Endometrial microvascular endothelial cells (primary cell): ENCODE data around the gene MANEAL. TPM values are rescaled to one million over a fixed set of nuclear protein-coding genes. Genes with fewer than 3 reads are reported as not detected.

Source experiments
- in situ Hi-C: cut with HindIII; loops from 2 replicates; pipeline ENCODE4 v1.10.0; 2017; ENCODE audit warnings: low sequenced_read_pairs, low pct_unique_long_range_greater_than_20kb; ENCODE audit errors: inconsistent ontology term
- total RNA-seq: library from RNA; depleted of rRNA; stranded (reverse); fragments of >200 nt; gene quantifications from one replicate; pipeline ENCODE4 v1.2.3, GENCODE V29; 2015; ENCODE audit errors: inconsistent ontology term

Gene MANEAL
- total RNA-seq, 1 donor from 2014 or later: not detected

DNA sequence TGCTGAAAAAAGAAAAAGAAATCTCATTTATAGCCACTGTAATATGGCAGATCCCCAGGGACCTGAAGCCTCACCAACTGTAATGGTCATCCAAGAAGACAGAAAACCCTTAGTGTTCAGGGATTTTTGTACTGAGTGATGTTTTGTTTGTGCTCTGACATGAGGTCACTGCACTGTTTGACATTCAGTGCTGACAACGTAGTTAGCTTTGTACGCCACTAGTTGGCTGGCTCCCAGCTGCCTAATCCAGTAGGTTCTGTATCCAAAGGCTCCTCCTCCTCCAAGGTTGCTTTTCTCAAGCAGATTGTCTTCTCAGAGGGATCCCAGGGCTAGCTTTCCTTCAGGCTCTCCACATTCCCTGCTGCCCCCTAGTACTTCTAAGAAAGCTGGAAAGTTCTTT lies 23.8 kb downstream of the MANEAL start:
- in situ Hi-C loops: no loop called here

DNA sequence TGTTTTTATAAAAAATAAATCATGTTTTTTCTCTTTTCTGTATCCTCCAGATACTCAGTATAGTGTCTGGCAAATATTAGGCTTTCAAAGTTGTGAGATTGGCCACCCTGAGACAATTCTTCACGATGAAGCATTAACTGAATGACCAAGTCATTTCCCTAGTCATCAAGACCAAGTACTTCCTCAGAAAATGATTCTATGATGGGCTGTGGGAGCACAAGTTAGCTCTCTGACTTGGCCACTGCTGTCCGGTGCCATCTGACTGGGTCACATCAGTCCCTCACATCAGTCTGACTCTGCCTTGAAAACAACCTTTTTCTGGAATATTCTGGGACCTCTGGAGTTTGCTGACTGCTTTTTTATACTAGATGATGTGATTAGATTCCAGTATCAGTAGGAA lies 27.8 kb downstream of the MANEAL start:
- in situ Hi-C loops: no loop called here

DNA sequence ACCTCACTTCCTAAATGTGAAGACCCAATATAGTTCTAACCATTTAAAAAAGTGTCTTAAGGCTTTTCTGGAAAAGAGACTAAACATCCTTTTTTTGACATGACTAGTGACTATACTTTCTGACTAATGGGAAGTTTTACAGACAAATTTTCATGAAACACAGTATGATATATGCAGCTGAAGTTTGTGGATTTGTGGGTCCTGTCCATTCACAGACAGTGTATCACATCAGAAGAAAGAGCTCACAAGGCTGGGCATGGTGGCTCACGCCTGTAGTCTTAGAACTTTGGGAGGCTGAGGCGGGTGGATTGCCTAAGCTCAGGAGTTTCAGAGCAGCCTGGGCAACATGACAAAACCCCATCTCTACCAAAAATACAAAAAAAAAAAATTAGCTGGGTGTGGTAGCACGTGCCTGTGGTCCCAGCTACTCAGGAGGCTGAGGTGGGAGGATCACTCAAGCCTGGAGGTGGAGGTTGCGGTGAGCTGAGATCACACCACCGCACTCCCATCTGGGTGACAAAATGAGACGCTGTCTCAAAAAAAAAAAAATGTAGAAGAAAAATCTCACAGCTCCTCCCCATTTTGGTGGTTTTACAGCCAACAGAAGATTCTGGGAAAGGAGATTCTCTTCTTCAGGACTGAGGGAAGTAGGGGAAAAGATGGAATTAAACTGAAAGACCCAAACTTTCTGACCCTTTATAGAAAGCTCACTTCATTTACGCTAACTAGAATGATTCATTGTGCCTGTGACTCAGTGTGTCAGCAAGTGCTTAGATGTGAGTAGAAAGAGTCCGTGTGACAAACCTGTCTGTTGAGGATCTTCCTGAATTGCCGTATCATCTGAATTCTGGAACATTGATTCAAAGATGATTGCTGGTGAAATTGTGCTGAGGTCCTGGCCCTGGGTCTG lies 29.5 kb downstream of the MANEAL start:
- in situ Hi-C loops: no loop called here

DNA sequence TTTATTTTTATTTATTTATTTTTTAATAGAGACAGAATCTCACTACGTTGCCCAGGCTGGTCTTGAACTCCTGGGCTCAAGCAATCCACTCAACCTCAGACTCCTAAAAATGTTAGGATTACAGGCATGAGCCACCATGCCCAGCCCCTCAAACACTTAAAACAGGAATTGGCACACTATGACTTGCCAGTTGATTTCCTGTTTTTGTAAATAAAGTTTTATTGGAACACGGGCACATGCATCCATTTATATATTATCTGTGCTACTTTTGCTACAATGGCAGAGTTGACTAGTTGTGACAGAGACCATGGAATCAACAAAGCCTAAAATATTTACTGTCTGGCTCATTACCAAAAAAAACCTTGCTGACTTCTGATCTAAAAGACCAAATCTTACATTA lies 30.4 kb downstream of the MANEAL start:
- in situ Hi-C loops: no loop called here

DNA sequence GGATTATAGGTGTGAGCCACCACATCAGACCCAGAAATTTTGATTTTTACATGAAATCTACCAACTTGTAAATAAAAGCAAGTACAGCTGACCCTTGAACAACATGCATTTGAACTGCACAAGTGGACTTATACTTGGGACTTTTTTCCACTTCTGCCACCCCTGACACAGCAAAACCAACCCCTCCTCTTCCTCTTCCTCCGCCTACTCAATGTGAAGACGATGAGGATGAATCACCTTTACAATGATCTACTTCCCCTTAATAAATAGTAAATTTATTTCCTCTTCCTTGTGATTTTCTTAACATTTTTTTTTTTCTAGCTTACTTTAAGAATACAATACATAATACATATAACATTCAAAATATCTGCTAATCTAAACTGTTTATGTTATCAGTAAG lies 31.9 kb downstream of the MANEAL start:
- in situ Hi-C loops: no loop called here

DNA sequence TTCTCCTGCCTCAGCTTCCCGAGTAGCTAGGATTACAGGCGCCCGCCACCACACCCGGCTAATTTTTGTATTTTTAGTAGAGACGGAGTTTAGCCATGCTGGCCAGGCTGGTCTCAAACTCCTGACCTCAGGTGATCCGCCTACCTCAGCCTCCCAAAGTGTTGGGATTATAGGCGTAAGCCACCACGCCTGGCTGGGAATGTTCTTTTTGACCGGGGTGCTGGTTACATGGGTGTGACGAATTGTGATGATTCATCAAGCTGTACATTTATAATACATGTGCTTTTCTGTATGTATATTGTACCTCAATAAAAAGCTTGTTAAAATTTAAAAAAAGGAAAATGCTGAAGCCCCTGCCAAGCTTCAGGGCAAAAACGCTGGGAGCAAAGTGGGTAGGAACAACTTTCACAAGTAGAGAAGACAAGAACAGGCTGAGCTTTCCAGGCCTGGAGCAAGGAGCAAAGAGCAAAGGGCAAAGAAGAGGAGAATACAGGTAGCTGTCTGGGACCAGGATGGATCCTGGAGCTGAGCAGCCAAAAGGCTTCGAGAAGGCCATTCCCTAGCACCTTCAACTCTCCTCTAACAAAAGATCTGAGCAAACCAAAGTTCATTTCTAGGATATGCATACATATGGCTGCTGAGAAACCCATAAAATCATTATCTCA lies 34.9 kb downstream of the MANEAL start:
- in situ Hi-C loops: no loop called here

DNA sequence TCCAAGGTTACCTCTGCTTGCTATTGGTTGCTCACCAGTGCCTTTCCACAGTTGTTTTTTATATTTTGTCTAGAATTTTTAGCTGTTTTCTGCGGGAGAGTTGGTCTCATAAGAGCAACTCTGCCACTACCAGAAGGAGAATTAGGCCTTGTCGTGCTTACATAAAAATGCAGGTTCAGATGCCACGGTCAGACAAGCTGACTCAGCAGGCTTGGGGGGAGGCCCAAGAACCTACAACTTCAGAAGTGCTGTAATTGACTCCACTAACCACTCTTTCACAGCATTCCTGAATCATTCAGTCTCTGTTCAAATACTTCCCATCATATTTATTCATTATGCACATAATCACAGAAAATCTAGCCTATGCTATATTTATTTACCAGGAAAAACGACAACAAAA lies 37.5 kb downstream of the MANEAL start:
- in situ Hi-C loops: no loop called here

DNA sequence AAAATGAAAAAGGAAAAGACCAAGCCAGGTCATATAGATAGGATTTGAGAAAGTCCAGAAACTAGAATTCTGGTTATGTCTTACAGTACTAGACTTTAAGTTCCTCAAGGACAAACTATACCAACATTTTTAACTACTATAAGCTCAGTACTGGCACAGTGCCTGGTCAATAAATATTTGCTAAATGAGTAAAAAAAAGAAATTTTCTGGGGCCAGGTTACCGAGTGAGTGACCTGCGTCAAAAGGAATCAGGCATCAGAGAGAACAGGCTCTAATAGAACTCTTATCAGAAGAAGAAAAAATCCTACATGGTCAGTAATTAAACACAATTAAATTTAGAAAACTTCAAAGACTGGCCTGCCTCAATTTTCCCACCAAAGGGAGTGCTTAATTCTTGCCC lies 38.2 kb downstream of the MANEAL start:
- in situ Hi-C loops: no loop called here

DNA sequence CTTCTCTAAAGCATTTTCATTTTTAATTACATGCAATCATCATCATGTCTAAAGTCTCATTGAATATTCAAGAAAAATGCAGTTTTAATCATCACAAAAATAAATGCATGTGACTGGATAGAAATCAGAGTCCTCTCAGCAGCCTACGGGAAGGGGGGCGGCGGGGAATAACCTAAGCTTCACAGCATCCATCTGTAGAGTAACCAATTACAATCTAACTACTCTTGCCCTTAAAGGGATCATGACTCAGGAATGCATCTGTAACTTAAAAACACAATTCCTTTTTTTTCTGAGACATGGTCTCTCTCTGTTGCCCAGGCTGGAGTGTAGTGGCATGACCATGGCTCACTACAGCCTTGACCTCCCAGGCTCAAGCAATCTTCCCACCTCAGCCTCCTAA lies 43.1 kb downstream of the MANEAL start:
- in situ Hi-C loops: no loop called here

DNA sequence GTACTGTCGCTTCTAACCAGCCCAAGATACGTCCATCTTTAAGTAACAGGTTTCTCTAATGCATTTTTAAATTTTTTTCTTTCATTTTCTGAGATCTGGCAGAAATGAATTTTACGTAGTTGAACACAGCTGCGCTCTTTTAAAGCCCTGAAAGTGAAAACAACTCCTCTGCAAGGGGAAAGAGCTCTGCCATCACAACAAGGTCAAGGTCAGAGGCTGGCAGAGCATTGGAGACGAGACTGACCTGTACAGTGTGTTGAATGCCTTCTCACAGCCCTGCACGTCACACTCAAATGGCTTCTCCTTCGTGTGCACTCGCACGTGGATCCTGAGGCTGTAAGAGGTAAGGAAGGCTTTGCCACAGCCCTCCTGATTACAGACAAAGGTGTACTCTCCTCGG lies 46.0 kb downstream of the MANEAL start:
- in situ Hi-C loops: no loop called here

DNA sequence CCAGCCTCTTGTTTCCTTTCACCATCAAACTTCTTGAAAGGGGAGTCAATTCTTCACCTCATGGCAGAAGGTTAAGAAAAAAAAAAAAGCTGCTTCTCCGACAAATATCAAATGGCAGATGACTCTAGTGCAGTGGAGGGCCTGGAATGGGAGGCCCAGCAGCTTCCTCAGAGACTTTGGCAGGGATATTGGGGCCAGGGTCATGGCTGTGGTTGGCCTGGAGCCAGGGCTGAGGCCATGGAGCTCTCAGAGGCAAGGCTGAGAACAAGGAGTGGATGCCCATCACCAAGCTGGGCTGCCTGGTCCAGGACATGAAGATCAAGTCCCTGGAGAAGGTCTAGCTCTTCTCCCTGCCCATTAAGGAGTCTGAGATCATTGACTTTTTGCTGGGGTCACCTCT lies 47.1 kb downstream of the MANEAL start:
- in situ Hi-C loops: no loop called here

DNA sequence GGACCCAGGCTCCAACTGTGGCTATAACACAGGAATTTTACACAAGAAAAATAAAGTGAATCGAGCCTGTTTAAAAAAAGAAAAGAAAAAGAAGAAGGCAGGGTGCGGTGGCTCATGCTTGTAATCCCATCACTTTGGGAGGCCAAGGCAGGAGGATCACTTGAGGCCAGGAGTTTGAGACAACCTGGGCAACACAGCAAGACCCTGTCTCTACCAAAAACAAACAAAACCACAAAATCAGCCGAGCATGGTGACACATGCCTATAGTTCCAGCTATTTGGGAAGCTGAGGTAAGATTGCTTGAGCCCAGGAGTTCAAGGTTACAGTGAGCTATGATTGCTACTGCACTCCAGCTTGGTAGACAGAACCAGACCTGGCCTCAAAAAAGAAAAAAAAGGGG lies 48.0 kb downstream of the MANEAL start:
- in situ Hi-C loops: no loop called here

DNA sequence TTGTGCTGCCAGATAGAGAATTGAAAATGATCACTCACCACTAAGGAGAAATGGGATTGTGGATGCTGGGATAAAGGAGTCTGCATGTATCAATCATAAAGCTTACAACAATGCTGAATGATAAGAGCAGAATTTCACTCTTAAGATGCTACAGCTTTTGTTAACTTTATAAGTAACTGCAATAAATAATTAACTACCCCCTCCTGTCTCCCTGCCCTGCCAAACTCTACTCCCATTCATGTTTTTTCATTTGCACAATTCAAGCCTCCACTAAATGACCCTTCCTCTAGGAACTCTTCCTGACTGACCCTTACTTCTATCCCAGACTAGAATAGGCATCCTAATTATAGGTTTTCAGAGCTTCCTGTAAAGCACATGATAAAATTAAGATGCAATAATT lies 50.9 kb downstream of the MANEAL start:
- in situ Hi-C loops: no loop called here

DNA sequence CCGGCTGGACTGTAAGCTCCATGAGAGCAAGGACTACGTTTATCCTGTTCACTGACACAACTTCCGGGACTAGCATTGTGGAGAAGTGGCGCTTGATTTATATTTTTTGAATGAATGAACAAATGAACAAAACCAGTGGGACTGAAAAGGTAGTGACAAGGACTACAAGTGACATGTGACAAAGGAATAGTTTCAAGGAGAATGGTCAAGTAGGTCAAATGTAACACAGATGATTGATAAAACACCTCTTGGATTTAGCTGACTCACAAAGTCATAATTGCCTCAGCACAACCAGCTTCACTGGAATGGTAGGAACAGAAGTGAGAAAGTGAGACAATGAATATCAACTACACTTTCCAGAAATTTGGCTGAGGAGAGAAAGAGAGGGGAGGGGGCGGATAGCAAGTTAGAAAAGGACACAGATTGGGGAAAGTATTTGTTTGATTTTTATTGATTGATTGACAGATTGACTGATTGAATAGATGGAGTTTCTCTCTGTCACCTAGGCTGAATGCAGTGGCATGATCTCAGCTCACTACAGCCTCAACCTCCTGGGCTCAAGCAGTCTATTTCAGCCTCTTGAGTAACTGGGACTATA lies 51.5 kb downstream of the MANEAL start:
- in situ Hi-C loops: no loop called here

DNA sequence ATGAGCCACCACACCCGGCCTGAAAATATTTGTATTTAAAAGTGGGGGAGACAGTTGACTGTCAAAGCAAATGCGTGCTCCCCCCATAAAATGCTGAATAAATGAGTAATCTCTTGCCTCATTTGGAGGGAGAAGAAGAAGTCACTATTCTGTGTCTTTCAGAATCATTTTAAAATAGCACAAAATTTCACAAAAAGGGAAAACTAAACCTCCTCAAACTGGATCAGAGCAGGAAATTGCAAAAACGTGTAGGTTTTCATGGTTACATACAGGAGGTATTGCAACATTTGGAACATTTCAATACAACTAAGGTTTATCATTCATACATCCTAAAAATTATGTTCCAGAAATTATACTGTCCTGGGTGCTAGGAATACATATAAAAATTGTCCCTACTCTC lies 52.1 kb downstream of the MANEAL start:
- in situ Hi-C loops: no loop called here

DNA sequence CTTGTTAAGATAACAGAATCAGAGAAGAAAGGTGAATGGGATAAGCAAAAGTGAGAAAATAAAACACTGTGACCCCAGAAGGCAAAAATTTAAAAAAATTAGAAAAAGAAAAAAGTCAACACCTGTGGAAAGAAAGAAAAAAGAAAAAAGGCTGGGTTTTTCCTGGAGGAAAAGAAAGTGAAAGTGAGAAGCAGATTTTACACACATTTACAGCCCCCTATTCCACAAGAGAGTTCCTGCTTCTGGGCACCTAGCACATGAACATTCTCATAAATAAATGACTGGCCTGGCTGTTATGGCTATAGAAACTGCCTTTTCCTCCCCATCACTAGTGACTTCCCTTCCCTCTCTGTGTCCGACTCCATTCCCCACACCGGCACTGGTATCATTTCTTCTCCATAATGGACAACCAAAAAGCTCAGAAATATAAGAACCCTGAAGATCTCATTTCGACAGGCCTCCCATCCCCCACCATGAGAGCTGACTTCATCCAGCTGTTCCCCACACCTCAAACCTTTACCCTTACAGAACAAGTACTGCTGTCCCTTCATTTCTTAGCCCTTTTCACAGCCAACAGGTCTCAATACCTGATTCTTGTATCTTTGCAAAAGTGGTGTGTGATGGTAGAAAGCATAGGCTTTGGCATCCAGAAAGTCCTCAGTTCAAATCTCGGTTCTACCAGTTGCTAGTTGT lies 53.1 kb downstream of the MANEAL start:
- in situ Hi-C loops: no loop called here

DNA sequence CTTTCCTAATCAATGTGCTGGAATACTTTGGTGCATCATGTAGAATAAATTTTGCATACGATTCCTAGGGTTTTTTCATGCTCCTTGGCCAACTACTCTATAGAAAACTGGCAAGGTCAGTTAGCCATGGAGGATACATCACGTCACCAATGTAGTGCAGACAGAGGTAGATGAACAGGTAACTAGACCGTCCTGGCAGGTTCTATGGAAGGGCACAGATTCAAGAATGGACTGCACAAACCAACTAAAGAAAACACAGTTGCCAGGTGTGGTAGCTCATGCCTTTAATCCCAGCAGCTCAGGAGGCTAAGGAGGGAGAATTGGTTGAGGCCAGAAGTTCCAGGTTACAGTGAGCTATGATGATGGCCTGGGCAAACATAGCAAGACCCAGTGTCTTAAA lies 55.8 kb downstream of the MANEAL start:
- in situ Hi-C loops: no loop called here

DNA sequence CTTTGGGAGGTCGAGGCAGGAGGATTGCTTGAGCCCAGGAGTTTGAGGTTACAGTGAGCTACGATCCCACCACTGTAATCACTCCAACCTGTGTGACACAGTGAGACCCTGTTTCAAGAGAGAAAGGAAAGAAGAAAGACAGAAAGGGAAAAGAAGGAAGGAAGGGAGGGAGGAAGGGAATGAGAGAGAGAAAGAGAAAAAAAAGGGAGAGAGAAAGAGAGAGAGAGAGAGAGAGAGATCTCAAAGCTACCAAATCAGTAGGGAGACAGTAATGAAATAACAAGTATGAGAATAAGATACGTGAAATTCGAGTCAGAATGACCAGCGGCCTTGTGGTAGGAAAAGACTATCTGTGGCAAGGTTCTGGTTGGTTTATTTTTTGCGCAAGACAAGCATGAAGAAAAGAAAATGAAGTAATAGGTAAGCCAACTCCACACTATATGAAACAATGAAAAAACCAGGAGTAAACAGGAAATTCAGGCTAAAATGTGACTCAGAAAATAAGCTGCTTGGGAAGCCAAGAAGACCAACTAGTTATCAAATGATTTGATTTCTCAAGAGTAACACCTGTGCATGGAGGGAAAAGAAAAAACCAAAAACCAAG lies 56.8 kb downstream of the MANEAL start:
- in situ Hi-C loops: no loop called here
